Lower lobe of right lung (tissue), 2 donors: ENCODE data around the gene OR51B5. TPM values are rescaled to one million over a fixed set of nuclear protein-coding genes. Genes with fewer than 3 reads are reported as not detected.
"Not testable (repeated sequence)": the region's sequence is repeated elsewhere in the genome, so short reads cannot be mapped to it uniquely, and the experiment has no call there.

ENCODE experiments used
- ATAC-seq, 2 donors: fragments of 200-7000 bp; cut with Tn5 transposase; one replicate each; pipeline ENCODE4 v1.9.1; 2020 to 2022; ENCODE audit warnings: mild to moderate bottlenecking in 2 of 2, moderate library complexity in 2 of 2
- DNase-seq: peaks from one replicate; pipeline ENCODE4 v3.0.0-alpha.2; 2020
- H3K27ac ChIP-seq: fragments of 200-600 bp; one replicate; pipeline ENCODE4 v1.8.0; 2022
- H3K27me3 ChIP-seq: fragments of 200-600 bp; one replicate; pipeline ENCODE4 v1.8.0; 2022; ENCODE audit warnings: low read depth
- H3K36me3 ChIP-seq: fragments of 200-600 bp; one replicate; pipeline ENCODE4 v1.8.0; 2022; ENCODE audit warnings: mild to moderate bottlenecking
- H3K4me1 ChIP-seq: fragments of 200-600 bp; one replicate; pipeline ENCODE4 v1.8.0; 2022
- H3K4me3 ChIP-seq: fragments of 200-600 bp; one replicate; pipeline ENCODE4 v1.8.0; 2022; ENCODE audit warnings: mild to moderate bottlenecking
- H3K9me3 ChIP-seq: fragments of 200-600 bp; one replicate; pipeline ENCODE4 v1.8.0; 2022
- intact Hi-C: fragments of 100-400 bp; cut with DNase I; formaldehyde crosslinking; loops from one replicate; pipeline ENCODE4 v1.11.0; 2022
- total RNA-seq: library from RNA; stranded (reverse); fragmentation: NEBNext Ultra II Directional; extraction: Animal tissue kit (Norgen Biotek cat#: 25700); gene quantifications from one replicate; pipeline ENCODE4 v1.2.1, GENCODE V29; 2021
- TF ChIP-seq, protein P1 (sequence below): fragments of 200-600 bp; IDR thresholded peaks from one replicate; pipeline ENCODE4 v1.8.0; 2022; ENCODE audit warnings: antibody characterized with exemption, mild to moderate bottlenecking
- donor health status: DM: no; HTN: yes; CAD: no; lungs with severe emphysema.

The OR51B5 gene
- total RNA-seq, 1 donor from 2014 or later = not detected

DNA sequence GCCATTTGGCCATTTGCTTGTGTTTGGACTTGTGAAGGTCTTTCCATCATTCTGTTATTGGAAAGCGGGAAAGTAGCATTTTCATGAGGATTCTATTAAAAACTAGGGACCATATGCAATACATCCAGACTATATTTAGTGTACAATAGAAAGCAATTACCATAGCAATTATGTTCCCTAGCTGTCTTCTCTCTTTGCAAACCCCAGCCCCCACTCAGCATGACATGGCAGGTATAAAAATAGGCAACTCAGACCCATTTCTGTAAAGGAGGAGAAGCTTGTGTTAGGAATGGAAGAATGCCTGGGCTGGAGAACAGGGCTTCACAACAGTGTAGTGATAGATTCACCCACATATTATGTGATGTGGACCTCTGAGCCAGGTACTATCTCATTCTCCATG is 20.4 kb upstream of the OR51B5 start:
- H3K9me3 ChIP-seq = no peaks in the 10 kb centered on the region
- no peak for ATAC-seq
- no peak for DNase-seq
- TF ChIP-seq, protein P1, sequence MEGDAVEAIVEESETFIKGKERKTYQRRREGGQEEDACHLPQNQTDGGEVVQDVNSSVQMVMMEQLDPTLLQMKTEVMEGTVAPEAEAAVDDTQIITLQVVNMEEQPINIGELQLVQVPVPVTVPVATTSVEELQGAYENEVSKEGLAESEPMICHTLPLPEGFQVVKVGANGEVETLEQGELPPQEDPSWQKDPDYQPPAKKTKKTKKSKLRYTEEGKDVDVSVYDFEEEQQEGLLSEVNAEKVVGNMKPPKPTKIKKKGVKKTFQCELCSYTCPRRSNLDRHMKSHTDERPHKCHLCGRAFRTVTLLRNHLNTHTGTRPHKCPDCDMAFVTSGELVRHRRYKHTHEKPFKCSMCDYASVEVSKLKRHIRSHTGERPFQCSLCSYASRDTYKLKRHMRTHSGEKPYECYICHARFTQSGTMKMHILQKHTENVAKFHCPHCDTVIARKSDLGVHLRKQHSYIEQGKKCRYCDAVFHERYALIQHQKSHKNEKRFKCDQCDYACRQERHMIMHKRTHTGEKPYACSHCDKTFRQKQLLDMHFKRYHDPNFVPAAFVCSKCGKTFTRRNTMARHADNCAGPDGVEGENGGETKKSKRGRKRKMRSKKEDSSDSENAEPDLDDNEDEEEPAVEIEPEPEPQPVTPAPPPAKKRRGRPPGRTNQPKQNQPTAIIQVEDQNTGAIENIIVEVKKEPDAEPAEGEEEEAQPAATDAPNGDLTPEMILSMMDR = no peak
- no peaks in the 10 kb centered on the region for H3K36me3 ChIP-seq
- no peak overlapping the region for H3K27ac ChIP-seq
- H3K4me1 ChIP-seq = no peaks in the 10 kb centered on the region
- intact Hi-C loops = no loop called here
- no peak overlapping the region for H3K4me3 ChIP-seq
- H3K27me3 ChIP-seq = no peaks in the 10 kb centered on the region

DNA sequence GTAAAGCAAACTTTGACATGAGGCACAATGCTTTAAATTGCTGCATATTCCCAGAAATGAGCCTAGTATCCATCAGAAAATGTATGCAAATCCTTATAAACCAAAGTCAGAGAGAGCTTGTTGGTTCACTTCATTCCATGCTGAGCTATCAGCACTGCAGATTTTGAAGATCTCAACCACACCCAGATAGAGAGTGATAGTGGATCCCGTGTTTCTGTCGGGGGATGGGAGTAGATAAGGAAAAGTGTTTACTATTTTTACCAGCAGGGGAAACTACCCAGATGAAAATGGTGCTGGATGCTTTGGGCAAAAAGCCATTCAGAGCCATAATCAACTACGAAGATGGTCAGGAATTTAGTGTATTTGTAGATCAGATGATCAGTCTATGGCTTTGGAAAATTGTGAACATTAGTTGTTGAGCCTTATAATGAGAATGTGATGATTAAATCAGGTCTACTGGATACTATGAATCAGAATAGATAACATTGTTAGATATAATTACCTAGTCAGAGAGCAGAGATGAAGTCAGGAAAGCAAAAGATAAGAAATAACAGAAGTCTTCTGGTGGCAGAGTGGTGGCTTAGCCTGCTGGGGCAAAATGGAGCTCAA is 18.8 kb upstream of the OR51B5 start:
- intact Hi-C loops = no loop called here
- no peaks in the 10 kb centered on the region for H3K4me1 ChIP-seq
- no peak for DNase-seq
- no peak for ATAC-seq
- TF ChIP-seq, protein P1 = no peak
- H3K27me3 ChIP-seq = no peaks in the 10 kb centered on the region
- H3K4me3 ChIP-seq = no peak overlapping the region
- no peaks in the 10 kb centered on the region for H3K36me3 ChIP-seq
- no peaks in the 10 kb centered on the region for H3K9me3 ChIP-seq
- no peak overlapping the region for H3K27ac ChIP-seq

DNA sequence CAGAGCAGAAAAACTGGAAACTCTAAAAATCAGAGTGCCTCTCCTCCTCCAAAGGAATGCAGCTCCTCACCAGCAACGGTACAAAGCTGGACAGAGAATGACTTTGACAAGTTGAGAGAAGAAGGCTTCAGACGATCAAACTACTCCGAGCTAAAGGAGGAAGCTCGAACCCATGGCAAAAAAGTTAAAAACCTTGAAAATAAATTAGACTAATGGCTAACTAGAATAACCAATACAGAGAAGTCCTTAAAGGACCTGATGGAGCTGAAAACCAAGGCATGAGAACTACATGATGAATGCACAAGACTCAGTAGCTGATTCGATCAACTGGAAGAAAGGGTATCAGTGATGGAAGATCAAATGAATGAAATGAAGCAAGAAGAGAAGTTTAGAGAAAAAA is 12.7 kb upstream of the OR51B5 start:
- H3K4me1 ChIP-seq, H3K27me3 ChIP-seq, DNase-seq, ATAC-seq, H3K4me3 ChIP-seq, intact Hi-C loops, H3K9me3 ChIP-seq, H3K27ac ChIP-seq, H3K36me3 ChIP-seq: not testable (repeated sequence)

DNA sequence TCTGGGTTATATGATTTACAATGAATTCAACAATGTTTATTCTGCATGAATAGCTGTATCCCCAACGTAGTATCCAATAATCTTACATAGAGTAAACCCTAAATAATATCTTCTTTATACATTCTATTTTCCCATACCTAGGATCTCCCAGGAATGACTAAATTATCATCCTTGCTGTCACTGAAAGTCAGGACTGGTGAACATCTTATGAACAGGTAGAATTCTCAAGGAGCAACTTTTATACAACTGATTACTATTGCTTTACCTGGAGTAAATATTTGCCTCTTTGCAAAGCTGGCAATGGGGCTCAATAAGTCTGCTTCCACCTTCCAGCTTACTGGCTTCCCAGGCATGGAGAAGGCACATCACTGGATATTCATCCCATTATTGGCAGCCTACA is 7.9 kb upstream of the OR51B5 start, which contains the start of gene OR51B6:
Gene OR51B6 (plus strand): TSS at position 301 of the 400 bp plus-strand sequence. CDS start 0 bp downstream, at position 301.
- Histone ChIP-seq H3K4me1 (no peaks in the 10 kb centered on the region), H3K36me3 (no peaks in the 10 kb centered on the region), H3K9me3 (no peaks in the 10 kb centered on the region), H3K4me3 (no peak within 1 kb of the TSS), H3K27me3 (no peaks in the 10 kb centered on the region), H3K27ac (no peak within 1 kb of the TSS)
- DNase-seq (no peak), ATAC-seq (no peak)
- TF ChIP-seq, protein P1 = no peak
- intact Hi-C loops = no loop called here

DNA sequence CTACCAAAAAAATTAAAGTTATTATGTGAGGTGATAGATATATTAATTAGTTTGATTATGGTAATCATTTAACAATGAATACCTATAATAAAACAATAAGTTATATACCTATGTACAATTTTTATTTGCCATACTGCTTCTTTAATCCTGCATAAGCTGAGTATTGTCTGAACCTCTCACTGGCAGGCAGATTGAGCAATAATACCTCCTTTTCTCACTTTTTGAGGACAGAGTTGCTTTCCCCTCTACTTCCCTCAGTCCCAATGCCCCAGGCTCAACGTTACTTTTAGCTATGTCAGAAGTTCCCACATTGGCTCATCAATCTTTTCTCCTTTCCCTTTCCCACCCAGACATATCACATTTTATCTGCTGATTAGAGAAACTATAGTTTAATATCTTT is 6.2 kb upstream of the OR51B5 start:
- intact Hi-C loops = no loop called here
- TF ChIP-seq, protein P1 = no peak
- no peak overlapping the region for H3K27ac ChIP-seq
- H3K27me3 ChIP-seq = no peaks in the 10 kb centered on the region
- no peaks in the 10 kb centered on the region for H3K4me1 ChIP-seq
- DNase-seq (no peak), ATAC-seq (no peak)
- H3K9me3 ChIP-seq = no peaks in the 10 kb centered on the region
- H3K36me3 ChIP-seq = no peaks in the 10 kb centered on the region
- no peak overlapping the region for H3K4me3 ChIP-seq

DNA sequence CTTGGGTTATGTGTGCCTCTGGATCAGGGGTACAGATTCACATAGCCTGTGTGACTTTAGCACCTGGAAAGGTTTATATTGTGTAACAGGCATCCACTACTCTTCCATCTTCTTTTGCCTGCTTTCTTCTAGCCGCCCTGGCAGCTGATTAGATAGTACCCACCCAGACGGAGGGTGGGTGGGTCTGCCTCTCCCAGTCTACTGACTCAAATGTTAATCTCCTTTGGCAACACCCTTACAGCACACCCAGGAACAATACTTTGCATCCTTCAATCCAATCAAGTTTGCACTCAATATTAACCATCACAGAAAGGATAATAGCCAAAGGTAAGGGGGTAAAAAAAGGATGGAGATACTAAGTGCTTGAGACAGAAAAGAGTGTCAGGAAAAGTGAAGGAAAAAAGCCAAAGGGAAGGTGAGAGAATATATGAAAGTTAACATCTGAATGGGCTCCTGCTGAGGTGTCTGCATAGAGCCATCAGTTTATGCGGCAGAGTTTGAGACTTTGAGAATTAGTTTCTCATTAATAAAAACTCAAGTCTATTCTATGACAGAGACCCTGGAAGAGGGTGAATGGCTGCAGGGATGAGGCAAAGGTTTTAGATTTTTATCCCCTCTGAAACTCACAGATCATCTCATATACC is 5.3 kb upstream of the OR51B5 start:
- DNase-seq = no peak
- Histone ChIP-seq H3K27ac (no peak overlapping the region), H3K9me3 (no peaks in the 10 kb centered on the region), H3K36me3 (no peaks in the 10 kb centered on the region), H3K27me3 (no peaks in the 10 kb centered on the region), H3K4me1 (no peaks in the 10 kb centered on the region), H3K4me3 (no peak overlapping the region)
- no peak for ATAC-seq
- TF ChIP-seq, protein P1 = no peak
- intact Hi-C loops = no loop called here
